H9 (cell line): ENCODE measurements around the gene PRF1. TPM values are rescaled to one million over a fixed set of nuclear protein-coding genes. Genes with fewer than 3 reads are reported as not detected.

Experiments used
- DNase-seq: peaks from one replicate; pipeline ENCODE4 v3.0.0-alpha.2; 2017
- H2AFZ ChIP-seq: one replicate; pipeline ENCODE4 v1.6.1; 2013; ENCODE audit warnings: mild to moderate bottlenecking, low read length, control low read depth, moderate library complexity
- H2AK5ac ChIP-seq: 2 replicates; pipeline ENCODE4 v1.6.1; 2013; ENCODE audit warnings: low read length, control low read depth, mixed read lengths; ENCODE audit not compliant: insufficient read length
- H2BK120ac ChIP-seq: one replicate; pipeline ENCODE4 v1.6.1; 2013; ENCODE audit warnings: low read depth, mild to moderate bottlenecking, low read length, control low read depth, inconsistent platforms; ENCODE audit not compliant: poor library complexity, severe bottlenecking
- H2BK12ac ChIP-seq: 2 replicates; pipeline ENCODE4 v1.6.1; 2013; ENCODE audit warnings: low read length, control low read depth, mixed read lengths, low read depth; ENCODE audit not compliant: insufficient read length
- H2BK15ac ChIP-seq: 2 replicates; pipeline ENCODE4 v1.6.1; 2013; ENCODE audit warnings: low read depth, low read length, control low read depth
- H2BK20ac ChIP-seq: one replicate; pipeline ENCODE4 v1.6.1; 2013; ENCODE audit warnings: low read depth, mild to moderate bottlenecking, low read length, control low read depth, inconsistent platforms; ENCODE audit not compliant: poor library complexity, severe bottlenecking
- H2BK5ac ChIP-seq: 2 replicates; pipeline ENCODE4 v1.6.1; 2013; ENCODE audit warnings: low read length, control low read depth, mixed read lengths; ENCODE audit not compliant: insufficient read length
- H3K14ac ChIP-seq: 2 replicates; pipeline ENCODE4 v1.6.1; 2013; ENCODE audit warnings: low read length, control low read depth; ENCODE audit not compliant: insufficient read depth
- H3K18ac ChIP-seq: 2 replicates; pipeline ENCODE4 v1.6.1; 2013; ENCODE audit warnings: low read depth, mild to moderate bottlenecking, mixed read lengths, low read length, control low read depth; ENCODE audit not compliant: insufficient read length
- H3K23ac ChIP-seq: 2 replicates; pipeline ENCODE4 v1.6.1; 2013; ENCODE audit warnings: low read length, control low read depth, mixed read lengths, low read depth; ENCODE audit not compliant: insufficient read length
- H3K23me2 ChIP-seq: 2 replicates; pipeline ENCODE4 v1.6.1; 2013; ENCODE audit warnings: low read depth, mild to moderate bottlenecking, mixed read lengths, low read length, control low read depth; ENCODE audit not compliant: insufficient read length, poor library complexity, severe bottlenecking
- H3K27ac ChIP-seq: 2 replicates; pipeline ENCODE4 v1.5.1; 2013; ENCODE audit warnings: low read length, control low read depth, mixed read lengths, low read depth; ENCODE audit not compliant: insufficient read length
- H3K27me3 ChIP-seq: 2 replicates; pipeline ENCODE4 v1.6.1; 2013; ENCODE audit warnings: low read length, control low read depth, inconsistent platforms; ENCODE audit not compliant: insufficient read depth
- H3K4ac ChIP-seq: 2 replicates; pipeline ENCODE4 v1.6.1; 2013; ENCODE audit warnings: low read depth, mild to moderate bottlenecking, control low read depth, inconsistent platforms, low read length, moderate library complexity
- H3K4me1 ChIP-seq: 2 replicates; pipeline ENCODE4 v1.6.1; 2013; ENCODE audit warnings: low read length, control low read depth, inconsistent platforms; ENCODE audit not compliant: insufficient read depth
- H3K4me2 ChIP-seq: 2 replicates; pipeline ENCODE4 v1.6.1; 2013; ENCODE audit warnings: low read length, control low read depth, mixed read lengths; ENCODE audit not compliant: insufficient read length, insufficient read depth
- H3K56ac ChIP-seq: 2 replicates; pipeline ENCODE4 v1.6.1; 2013; ENCODE audit warnings: low read depth, mild to moderate bottlenecking, mixed read lengths, low read length, control low read depth; ENCODE audit not compliant: insufficient read length
- H3K79me1 ChIP-seq: 2 replicates; pipeline ENCODE4 v1.6.1; 2013; ENCODE audit warnings: low read depth, mild to moderate bottlenecking, moderate library complexity, low read length, control low read depth, inconsistent platforms; ENCODE audit not compliant: insufficient read depth, poor library complexity, severe bottlenecking
- H3K79me2 ChIP-seq: 2 replicates; pipeline ENCODE4 v1.6.1; 2013; ENCODE audit warnings: low read length, control low read depth, inconsistent platforms; ENCODE audit not compliant: insufficient read depth
- H3K9ac ChIP-seq: 2 replicates; pipeline ENCODE4 v1.6.1; 2013; ENCODE audit warnings: low read length, control low read depth, mixed read lengths; ENCODE audit not compliant: insufficient read length; ENCODE audit errors: extremely low read depth
- H3K9me3 ChIP-seq: one replicate; pipeline ENCODE4 v1.6.1; 2013; ENCODE audit warnings: low read depth, low read length, inconsistent platforms; ENCODE audit not compliant: control insufficient read depth
- H3T11ph ChIP-seq: one replicate; pipeline ENCODE4 v1.6.1; 2013; ENCODE audit warnings: mild to moderate bottlenecking, low read length, control low read depth, inconsistent platforms
- H4K20me1 ChIP-seq: one replicate; pipeline ENCODE4 v1.6.1; 2013; ENCODE audit not compliant: control insufficient read depth, insufficient read length, insufficient read depth
- H4K5ac ChIP-seq: 2 replicates; pipeline ENCODE4 v1.6.1; 2013; ENCODE audit warnings: low read depth, mild to moderate bottlenecking, mixed read lengths, low read length, control low read depth; ENCODE audit not compliant: insufficient read length
- H4K8ac ChIP-seq: replicated peaks from 2 replicates; pipeline ENCODE4 v1.6.1; 2013; ENCODE audit warnings: low read length, control low read depth, mixed read lengths, low read depth; ENCODE audit not compliant: insufficient read length
- H4K91ac ChIP-seq: 2 replicates; pipeline ENCODE4 v1.6.1; 2013; ENCODE audit warnings: low read depth, mild to moderate bottlenecking, moderate library complexity, mixed read lengths, low read length, control low read depth; ENCODE audit not compliant: insufficient read length
- H3K27ac Mint-ChIP-seq, 3 experiments: 2 replicates in 2 of 3; 3 replicates in 1 of 3; pipeline ENCODE4 v1.8.0; 2020 to 2021; ENCODE audit warnings: mixed read lengths in 3 of 3, mild to moderate bottlenecking in 1 of 3, moderate library complexity in 1 of 3
- H3K27me3 Mint-ChIP-seq: 2 replicates; pipeline ENCODE4 v1.8.0; 2021; ENCODE audit warnings: low read depth, mild to moderate bottlenecking, moderate library complexity, mixed read lengths
- H3K36me3 Mint-ChIP-seq, 3 experiments: 2 replicates in 2 of 3; 3 replicates in 1 of 3; pipeline ENCODE4 v1.8.0; 2020 to 2021; ENCODE audit warnings: low read depth in 3 of 3, mixed read lengths in 3 of 3; ENCODE audit not compliant: insufficient read depth in 1 of 3
- H3K4me1 Mint-ChIP-seq, 2 experiments: 2 replicates each; pipeline ENCODE4 v1.8.0; 2020; ENCODE audit warnings: mixed read lengths in 2 of 2
- H3K4me3 Mint-ChIP-seq, 2 experiments: 2 replicates in 1 of 2; 3 replicates in 1 of 2; pipeline ENCODE4 v1.8.0; 2020 to 2021; ENCODE audit warnings: mild to moderate bottlenecking in 2 of 2, mixed read lengths in 2 of 2, moderate library complexity in 1 of 2
- H3K9me3 Mint-ChIP-seq, 2 experiments: 2 replicates in 1 of 2; 3 replicates in 1 of 2; pipeline ENCODE4 v1.8.0; 2020; ENCODE audit warnings: mild to moderate bottlenecking in 2 of 2, mixed read lengths in 2 of 2, moderate library complexity in 1 of 2
- WGBS: extraction: QIAGEN DNeasy Blood & Tissue Kit; methylation state at CpG from one replicate; pipeline ENCODE4 v1.1.7; 2013; ENCODE audit warnings: missing lambda C conversion rate, low lambda C conversion rate, mixed read lengths; ENCODE audit not compliant: insufficient read length; ENCODE audit errors: extremely low coverage; 5-methylcytosine and 5-hydroxymethylcytosine counted together
- total RNA-seq: library from RNA; stranded (reverse); gene quantifications from 2 replicates; pipeline ENCODE4 v1.2.1, GENCODE V29; 2021
- TF ChIP-seq, protein P1 (sequence below): fragments of 200-600 bp; sonication (generic); conservative IDR thresholded peaks from 3 replicates; pipeline ENCODE4 v1.8.0; 2021; ENCODE audit warnings: antibody characterized with exemption, mild to moderate bottlenecking

PRF1 gene
- total RNA-seq, 1 experiment from 2014 or later = not detected

DNA sequence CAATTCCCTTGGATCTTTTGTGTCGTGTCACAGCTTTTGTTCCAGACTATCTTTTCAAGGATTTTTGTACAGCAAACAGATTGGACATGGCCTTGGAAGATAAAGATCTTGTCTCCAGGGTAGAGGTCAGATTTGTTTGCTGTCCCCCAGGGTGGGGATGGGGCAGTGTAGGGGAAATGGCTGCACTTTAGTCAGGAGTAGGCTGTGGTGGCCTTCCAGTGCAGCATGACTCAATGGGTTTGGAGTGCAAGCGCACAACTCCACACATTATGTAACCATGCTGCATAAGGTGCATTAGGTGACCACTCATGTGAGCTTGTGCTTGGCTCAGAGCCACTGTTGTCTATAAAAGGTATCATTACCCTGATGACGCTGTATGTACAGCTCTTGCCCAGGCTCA is 45.9 kb upstream of the PRF1 start:
- H2AK5ac ChIP-seq = no peak overlapping the region
- H3K27ac ChIP-seq = no peak overlapping the region
- H3K36me3 Mint-ChIP-seq = peaks cover 14 to 43% (median 28%) of the 10 kb centered on the region in 3 experiments; a peak in 6 of 7 replicates
- no peak overlapping the region for H3K56ac ChIP-seq
- no peak overlapping the region for H2BK15ac ChIP-seq
- no peak overlapping the region for H2BK120ac ChIP-seq
- H3K9me3 ChIP-seq = peaks cover 46% of the 10 kb centered on the region
- H4K5ac ChIP-seq = no peak overlapping the region
- H3K14ac ChIP-seq = no peak overlapping the region
- peaks cover 1% of the 10 kb centered on the region for H3K27me3 Mint-ChIP-seq
- no peak overlapping the region for H2BK12ac ChIP-seq
- H3K4me1 Mint-ChIP-seq = peaks cover 6 to 10% of the 10 kb centered on the region in 2 experiments
- H3K23ac ChIP-seq = no peak overlapping the region
- H3K4me3 Mint-ChIP-seq = no peak overlapping the region
- H2BK20ac ChIP-seq = no peak overlapping the region
- H2BK5ac ChIP-seq = no peak overlapping the region
- no peak for DNase-seq
- H3K9me3 Mint-ChIP-seq = peaks cover 47 to 54% of the 10 kb centered on the region in 2 experiments
- TF ChIP-seq, protein P1, sequence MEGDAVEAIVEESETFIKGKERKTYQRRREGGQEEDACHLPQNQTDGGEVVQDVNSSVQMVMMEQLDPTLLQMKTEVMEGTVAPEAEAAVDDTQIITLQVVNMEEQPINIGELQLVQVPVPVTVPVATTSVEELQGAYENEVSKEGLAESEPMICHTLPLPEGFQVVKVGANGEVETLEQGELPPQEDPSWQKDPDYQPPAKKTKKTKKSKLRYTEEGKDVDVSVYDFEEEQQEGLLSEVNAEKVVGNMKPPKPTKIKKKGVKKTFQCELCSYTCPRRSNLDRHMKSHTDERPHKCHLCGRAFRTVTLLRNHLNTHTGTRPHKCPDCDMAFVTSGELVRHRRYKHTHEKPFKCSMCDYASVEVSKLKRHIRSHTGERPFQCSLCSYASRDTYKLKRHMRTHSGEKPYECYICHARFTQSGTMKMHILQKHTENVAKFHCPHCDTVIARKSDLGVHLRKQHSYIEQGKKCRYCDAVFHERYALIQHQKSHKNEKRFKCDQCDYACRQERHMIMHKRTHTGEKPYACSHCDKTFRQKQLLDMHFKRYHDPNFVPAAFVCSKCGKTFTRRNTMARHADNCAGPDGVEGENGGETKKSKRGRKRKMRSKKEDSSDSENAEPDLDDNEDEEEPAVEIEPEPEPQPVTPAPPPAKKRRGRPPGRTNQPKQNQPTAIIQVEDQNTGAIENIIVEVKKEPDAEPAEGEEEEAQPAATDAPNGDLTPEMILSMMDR = no peak
- no peak overlapping the region for H4K91ac ChIP-seq
- no peaks in the 10 kb centered on the region for H3K27me3 ChIP-seq
- no peak overlapping the region for H3K18ac ChIP-seq
- no peaks in the 10 kb centered on the region for H3K79me2 ChIP-seq
- H3K4ac ChIP-seq = no peak overlapping the region
- H3K9ac ChIP-seq = no peak overlapping the region
- H4K20me1 ChIP-seq = no peaks in the 10 kb centered on the region
- no peak overlapping the region for H3K4me2 ChIP-seq
- no peaks in the 10 kb centered on the region for H3K4me1 ChIP-seq
- no peaks in the 10 kb centered on the region for H3K23me2 ChIP-seq
- no peak overlapping the region for H3T11ph ChIP-seq
- no peak overlapping the region for H4K8ac ChIP-seq
- H3K79me1 ChIP-seq = no peaks in the 10 kb centered on the region
- H3K27ac Mint-ChIP-seq = no peak overlapping the region
- WGBS = no CpG with 5 or more reads among the region's 3 CpGs
- no peak overlapping the region for H2AFZ ChIP-seq
